A549 (cell line): ENCODE data around the gene DNAH7.

ENCODE experiments used
- CTCF ChIP-seq: fragments of >200 bp; sonication (Bioruptor Twin); formaldehyde crosslinking; IDR thresholded peaks from 3 replicates; pipeline ENCODE4 v1.5.1; 2016
- EP300 ChIP-seq, 2 experiments: fragments of >200 bp; sonication (Bioruptor Twin); formaldehyde crosslinking; IDR thresholded peaks; 2 replicates in 1 of 2; 3 replicates in 1 of 2; pipeline ENCODE4 v1.6.1; 2016 to 2017
- JUNB ChIP-seq: fragments of >200 bp; sonication (Bioruptor Twin); formaldehyde crosslinking; IDR thresholded peaks from 2 replicates; pipeline ENCODE4 v1.6.1; 2016
- KDM5A ChIP-seq: fragments of 200-600 bp; sonication (generic); IDR thresholded peaks from 2 replicates; pipeline ENCODE4 v1.6.1; 2016; ENCODE audit warnings: antibody characterized with exemption, mild to moderate bottlenecking
- MAZ ChIP-seq: fragments of 150-350 bp; IDR thresholded peaks from 2 replicates; pipeline ENCODE4 v1.6.1; 2014; ENCODE audit warnings: antibody characterized with exemption, low read depth, low read length, borderline replicate concordance
- POLR2A ChIP-seq: IDR thresholded peaks from 2 replicates; pipeline ENCODE4 v1.6.1; 2012; ENCODE audit warnings: mild to moderate bottlenecking, low read length
- RAD21 ChIP-seq, 2 experiments: fragments of >200 bp in 1 of 2; sonication (Bioruptor Twin) in 1 of 2; formaldehyde crosslinking in 1 of 2; IDR thresholded peaks in 1 of 2; conservative IDR thresholded peaks in 1 of 2; 2 replicates in 1 of 2; 3 replicates in 1 of 2; pipeline ENCODE4 v1.6.1; 2012 to 2018; ENCODE audit warnings: inconsistent platforms in 1 of 2
- RNF2 ChIP-seq: fragments of 200-600 bp; sonication (generic); IDR thresholded peaks from 2 replicates; pipeline ENCODE4 v1.6.1; 2016; ENCODE audit warnings: low read depth, mild to moderate bottlenecking, antibody characterized with exemption, moderate library complexity, borderline replicate concordance
- SREBF2 ChIP-seq: fragments of 450-650 bp; IDR thresholded peaks from 2 replicates; pipeline ENCODE4 v1.6.1; 2014; ENCODE audit warnings: mild to moderate bottlenecking, moderate library complexity
- TP53 ChIP-seq: fragments of 250-450 bp; sonication (Bioruptor Pico); IDR thresholded peaks from 2 replicates; pipeline ENCODE4 v1.5.0; 2021; ENCODE audit warnings: mild to moderate bottlenecking, moderate library complexity
- TF ChIP-seq, protein P1 (sequence below): IDR thresholded peaks from 2 replicates; pipeline ENCODE4 v1.6.1; 2012

DNA sequence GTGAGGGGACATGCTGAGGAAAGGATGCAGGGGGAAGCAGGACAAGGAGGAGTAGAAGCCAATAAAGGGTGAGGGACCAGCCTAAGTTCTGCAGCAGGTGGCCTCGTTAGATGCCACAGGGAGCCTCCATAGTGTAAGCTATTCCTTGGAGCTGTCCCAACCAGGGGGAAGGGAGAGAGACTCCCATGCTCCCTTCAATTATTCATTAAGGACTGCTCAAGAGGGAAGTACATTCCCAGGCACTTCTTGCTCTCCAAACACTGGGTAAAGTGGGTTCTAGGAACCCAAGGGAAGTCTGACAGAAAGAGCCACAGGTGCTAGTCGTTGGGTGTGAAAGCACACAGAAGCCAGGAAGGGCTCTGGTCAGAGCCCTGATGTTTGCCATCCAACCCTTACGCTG lies 217.9 kb downstream of the DNAH7 start:
- TF ChIP-seq EP300 (IDR thresholded peaks at IDR 0.05) (no peak), TP53 (no peak), CTCF (no peak), KDM5A (no peak), JUNB (no peak), SREBF2 (no peak), POLR2A (no peak), MAZ (no peak), RAD21 (conservative IDR thresholded peaks at IDR 0.05 in 1 of 2, IDR thresholded peaks at IDR 0.05 in 1 of 2) (no peak), RNF2 (no peak)
- TF ChIP-seq, protein P1, sequence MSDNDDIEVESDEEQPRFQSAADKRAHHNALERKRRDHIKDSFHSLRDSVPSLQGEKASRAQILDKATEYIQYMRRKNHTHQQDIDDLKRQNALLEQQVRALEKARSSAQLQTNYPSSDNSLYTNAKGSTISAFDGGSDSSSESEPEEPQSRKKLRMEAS: no peak
